ENCODE data around the gene SRGAP1.

- no peak for TF ChIP-seq CTCF (IDR thresholded peaks at IDR 0.05; ENCODE audit: low read length)
- TF ChIP-seq EZH2 (IDR thresholded peaks at IDR 0.05; ENCODE audit: borderline replicate concordance, low read length), result no peak
Observed at GRCh38 chr12:63924781-63925180, 80.3 kb downstream of the SRGAP1 start.

Data from OCI-LY1 (cell line).